ENCODE measurements around the gene GASK1A.
"Not testable (repeated sequence)": the region's sequence is repeated elsewhere in the genome, so short reads cannot be mapped to it uniquely, and the experiment has no call there.

GASK1A gene

DNA sequence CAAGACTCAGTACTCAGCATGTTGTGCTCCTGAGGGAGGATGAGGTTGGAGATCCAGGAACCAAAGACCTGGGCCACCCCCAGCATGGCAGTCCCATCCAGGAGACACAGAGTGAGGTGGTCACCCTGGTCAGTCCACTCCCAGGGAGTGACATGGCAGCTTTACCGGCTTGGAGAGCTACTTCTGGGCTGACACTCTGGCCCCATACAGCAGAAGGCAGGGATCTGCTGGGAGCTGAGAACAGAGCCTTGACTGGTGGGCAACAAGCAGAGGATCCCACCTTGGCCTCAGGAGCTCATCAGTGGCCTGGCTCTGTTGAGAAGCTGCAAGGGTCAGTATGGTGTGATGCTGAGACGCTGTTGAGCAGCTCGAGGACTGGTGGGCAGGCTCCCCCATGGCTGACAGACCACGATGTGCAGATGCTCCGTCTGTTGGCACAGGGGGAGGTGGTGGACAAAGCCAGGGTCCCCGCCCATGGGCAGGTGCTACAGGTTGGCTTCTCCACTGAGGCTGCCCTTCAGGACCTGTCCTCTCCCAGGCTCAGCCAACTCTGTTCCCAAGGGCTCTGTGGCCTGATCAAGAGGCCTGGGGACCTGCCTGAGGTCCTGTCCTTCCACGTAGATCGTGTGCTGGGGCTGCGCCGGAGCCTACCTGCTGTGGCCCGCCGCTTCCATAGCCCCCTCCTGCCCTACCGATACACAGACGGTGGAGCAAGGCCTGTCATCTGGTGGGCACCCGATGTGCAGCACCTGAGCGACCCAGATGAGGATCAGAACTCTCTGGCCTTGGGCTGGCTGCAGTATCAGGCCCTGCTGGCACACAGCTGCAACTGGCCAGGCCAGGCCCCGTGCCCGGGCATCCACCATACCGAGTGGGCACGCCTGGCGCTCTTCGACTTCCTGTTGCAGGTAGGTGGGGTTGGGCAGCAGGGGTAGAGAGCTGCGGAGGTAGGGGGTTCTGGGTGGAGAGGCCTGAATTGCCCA is 53.8 kb downstream of the GASK1A start:
- DNase-seq: no peak

DNA sequence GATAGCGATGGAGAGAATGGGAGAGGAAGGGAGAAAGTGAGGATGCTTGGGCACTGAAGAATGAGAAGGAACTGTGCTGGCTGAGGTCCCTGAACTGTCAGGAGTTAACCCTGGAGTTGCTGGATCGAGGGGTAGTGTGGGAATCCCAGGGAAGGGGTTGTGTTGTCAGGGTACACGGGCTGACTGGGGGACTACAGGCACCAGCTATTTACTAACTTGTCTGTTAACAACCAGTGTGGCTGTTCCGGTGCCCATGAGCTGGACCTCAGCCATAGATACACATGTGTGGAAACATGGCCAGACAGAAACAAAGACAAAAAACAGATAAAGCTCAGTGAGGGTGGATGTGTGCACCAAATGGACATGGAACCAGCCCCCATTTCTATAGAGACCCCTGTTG is 55.1 kb downstream of the GASK1A start:
- DNase-seq: no peak

DNA sequence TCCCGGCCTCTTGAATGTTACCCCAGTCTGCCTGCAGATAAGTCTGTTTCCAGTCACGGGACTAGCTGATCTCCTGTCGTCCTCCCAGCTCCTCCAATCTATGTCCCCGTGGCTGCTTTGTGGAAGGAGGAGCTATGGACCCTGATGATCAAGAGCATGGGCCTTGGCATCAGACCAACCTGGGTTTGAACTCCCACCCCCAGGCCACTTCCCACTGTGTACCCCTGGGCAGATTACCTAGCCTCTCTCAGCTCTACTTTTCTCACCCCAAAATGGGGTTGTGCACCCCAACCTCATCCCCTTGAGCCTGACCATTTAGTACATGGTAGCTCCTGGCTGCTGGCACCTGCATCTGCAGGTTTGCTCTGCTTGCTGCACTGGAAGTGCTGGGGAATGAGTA is 55.8 kb downstream of the GASK1A start:
- no peak for DNase-seq

DNA sequence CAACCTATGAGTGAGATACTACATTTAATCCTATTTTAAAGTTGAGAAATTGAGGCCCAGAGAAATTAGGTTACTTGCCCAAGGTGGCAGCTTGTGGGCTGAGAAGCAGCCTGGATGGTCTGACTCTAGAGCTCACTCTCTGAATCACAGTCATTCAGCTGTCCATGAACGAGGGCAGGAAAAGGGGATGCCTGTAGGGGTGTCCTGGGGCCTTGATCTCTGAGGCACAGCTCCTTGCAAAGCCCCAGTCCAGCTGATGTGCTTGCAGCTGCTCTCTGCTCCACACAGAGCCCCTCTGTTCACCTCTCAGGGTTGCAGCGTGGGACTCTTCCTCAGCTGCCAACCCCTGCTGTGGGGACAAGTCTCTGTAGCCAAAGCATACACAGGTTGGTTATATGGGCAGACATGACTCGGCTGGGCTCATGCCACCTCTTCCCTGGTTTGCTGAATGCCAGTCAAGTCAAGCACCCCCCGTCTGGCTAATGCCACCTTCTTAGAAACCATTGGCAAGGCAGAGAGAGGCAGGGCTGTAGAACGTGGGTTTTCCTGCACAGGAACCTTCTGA is 56.8 kb downstream of the GASK1A start:
- DNase-seq: no peak

DNA sequence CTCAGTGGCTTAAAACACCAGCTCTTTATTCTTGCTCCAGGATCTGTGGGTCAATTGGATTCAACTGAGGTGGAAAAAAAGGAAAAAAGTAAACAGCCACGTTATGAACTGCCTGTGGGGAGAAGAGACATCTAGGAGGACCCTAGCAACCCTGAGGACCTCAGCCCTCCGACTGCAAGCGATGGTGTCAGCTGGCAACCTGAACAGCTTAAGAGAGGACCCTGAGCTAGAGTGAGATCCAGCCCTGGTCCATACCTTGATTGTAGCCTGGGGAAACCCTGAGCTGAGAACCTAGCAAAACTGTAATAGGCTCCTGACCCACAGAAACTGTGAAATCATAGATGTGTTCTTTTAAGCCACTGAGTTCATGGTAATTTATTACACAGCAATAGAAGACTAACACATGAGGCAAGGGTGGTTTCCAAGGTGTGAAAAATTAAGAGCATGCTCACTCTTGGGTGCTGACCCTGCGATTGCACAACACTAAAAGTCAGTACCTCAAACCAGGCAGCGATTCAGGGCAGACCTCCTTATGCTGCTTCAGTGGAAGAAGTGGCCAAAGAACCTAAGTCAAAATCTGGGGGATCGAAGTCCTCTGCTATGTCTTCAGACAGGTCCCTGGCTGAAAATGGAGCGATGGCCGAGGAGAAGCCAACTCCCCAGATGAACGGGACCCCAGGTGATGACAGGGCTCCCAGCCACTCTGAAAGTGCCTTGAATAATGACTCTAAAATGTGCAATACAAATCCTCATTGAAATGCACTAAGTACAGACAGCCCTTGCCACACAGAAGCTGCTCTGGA is 57.7 kb downstream of the GASK1A start:
- no peak for DNase-seq

DNA sequence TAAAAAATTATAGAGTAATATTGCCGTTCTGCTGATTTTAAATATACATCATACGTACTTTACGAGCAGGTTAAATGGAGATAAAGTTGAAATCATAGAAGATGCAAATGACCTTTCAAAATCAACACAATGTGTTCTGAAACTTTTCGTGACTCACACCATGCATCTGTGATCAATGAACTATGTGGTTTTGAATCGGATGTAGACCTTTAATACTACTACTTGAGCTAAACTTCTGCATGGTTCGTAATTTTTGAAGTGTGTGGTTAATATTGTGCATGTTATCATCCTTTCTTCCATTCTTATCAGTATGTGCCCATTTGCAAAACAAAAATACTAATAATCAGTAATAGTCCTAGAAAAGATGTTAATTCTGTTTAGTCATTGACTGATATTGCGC is 58.9 kb downstream of the GASK1A start:
- no peak for DNase-seq

DNA sequence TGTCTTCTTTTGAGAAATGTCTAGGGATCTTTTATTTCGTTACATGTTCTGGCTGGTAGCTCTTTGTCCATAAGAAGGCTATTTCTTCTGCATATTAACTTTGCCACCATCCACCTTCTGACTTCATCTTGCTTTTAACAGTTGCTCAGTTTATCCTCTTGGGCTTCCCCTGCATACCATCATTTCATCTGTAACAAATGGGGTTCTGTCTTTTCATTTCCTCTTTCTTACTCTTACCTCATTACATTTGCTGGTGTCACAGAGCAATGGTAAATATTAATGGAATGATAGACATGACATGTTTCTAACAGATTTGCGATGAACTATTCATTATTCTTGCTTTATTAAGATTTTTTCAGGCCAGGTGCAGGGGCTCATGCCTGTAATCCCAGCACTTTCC is 62.4 kb downstream of the GASK1A start:
- no peak for DNase-seq

DNA sequence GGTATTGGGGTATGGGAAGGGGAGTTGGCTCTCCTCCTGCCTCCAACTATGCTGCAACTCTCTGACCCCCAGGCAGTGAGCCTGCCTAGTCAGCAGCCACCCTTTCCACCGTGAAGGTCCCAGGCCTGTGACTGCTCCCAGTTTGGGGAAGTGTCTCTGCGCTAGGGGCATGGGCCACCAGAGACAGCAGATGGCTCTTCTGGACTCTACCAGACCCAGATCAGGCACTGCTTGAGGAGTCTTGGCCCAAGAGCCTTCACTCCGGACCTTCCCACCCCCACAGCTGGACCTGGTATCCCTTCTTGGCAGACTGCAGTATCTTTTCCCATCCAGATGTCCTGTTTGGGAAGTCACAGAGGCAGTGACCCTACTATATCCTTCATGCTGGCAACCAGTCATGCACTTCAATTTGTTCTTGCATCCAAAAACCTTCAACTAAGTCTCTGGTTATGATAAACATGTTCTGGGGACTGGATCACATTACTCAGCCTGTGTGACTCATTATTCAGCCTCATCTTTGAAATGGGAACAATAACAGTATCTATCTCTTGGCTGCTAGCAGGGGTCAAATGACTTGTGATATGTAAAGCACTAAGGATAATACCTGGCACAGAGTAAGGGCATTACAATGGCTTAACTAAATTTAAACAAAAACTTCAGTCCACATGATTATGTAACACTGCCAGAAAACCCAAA is 64.1 kb downstream of the GASK1A start:
- no peak for DNase-seq

DNA sequence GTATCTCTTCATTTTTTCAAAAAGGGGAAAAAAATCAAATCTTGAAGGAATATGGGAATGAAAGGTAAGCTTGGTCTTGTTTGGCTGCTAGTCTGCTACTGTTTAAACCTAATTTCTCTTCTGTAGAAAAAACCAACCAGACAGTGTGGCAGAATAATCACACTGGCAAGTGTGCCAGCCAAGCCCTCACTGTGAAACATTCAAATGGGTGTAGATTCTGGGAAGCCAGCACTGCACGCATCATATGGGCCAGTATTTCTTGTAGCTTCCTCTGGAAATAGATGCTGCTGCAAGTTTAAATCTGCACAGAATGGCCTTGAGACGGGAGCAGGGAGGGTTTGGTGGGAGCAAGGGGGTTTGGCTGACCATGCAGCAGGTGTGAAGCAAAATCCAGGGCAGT is 64.7 kb downstream of the GASK1A start:
- no peak for DNase-seq

DNA sequence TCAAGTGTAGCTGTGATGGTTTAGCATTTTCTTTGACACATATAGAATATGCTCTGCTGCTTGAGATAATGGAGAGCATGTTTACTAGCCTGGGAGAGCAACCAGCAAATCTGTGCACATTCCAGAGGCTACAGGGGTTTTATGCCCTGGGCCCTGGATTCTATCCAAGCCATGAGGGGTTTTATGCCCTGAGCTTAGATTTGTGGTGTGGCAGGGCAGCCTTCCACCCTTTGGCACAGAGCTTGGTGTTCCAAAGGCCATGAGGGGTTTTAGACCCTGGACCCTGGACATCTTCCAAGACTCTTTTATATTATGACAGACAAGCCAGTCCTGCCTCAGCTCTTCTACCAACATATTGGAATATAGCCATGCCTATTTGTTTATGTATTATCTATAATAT is 66.0 kb downstream of the GASK1A start:
- not testable (repeated sequence) for DNase-seq

DNA sequence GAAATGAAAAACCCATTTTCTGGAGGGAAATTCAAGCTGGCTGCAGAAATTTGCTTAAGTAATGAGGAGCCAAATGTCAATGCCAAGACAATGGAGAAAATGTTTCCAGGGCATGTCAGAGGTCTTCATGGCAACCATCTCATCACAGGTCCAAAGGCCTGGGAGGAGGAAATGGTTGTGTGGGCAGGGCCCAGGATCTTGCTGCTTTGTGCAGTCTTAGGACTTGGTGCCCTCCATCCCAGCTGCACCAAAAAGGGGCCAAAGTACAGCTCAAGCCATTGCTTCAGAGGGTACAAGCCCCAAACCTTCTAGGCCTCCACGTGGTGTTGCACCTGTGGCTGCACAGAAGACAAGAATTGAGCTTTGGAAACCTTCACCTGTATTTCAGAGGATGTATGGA is 67.5 kb downstream of the GASK1A start:
- no peak for DNase-seq

DNA sequence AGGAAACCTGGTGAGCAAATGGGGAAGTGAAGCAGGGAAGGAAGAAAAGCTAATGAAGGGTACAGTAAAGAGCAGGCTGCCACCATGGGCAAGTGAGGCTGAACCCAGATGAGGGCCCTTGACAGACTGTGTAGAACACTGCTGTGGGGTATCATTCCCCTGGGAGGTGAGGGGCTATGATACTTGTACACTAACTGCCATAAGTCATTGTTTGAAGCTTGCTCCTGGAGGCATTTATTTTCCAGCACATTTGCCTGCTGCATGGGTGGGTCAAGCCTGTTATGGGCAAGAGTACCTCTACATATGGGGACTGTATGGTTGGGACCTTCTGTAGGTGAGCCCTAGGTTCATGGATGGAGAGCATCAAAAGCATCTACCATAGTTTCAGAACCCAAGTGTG is 69.4 kb downstream of the GASK1A start:
- no peak for DNase-seq

DNA sequence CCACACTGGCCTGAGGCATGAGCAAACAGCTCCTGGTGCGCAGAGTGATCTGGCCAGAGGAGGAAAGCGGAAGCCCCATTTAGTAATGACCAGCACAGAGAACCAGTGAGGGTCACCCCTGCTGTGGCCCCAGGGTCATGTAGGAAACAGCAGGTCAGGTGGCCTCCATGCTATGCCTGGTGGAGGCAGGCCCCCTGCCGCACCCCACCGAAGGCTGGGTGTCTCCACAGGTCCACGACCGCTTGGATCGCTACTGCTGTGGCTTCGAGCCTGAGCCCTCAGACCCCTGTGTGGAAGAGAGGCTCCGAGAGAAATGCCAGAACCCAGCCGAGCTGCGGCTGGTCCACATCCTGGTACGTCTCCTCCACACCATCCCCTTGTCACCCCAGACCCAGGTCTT is 74.2 kb downstream of the GASK1A start:
- no peak for DNase-seq

DNA sequence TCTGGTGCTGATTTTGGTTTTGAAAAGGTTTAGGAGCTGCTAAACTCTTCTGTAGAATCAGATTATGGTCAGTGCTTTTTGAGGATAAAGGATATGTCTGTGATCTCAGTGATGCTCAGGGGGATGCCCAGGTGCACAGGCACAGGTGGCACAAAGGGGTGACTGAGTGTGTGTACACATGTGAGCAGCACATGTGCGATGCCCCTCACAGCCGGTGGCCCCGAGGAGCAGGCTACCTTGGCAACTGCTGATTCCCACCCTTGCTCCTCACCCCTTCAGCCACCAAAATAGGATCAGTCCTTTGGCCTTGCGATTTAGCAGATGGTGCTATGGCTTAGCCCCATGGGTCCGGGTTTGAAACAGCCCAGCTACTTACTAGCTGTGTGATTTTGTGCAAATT is 75.6 kb downstream of the GASK1A start:
- no peak for DNase-seq

DNA sequence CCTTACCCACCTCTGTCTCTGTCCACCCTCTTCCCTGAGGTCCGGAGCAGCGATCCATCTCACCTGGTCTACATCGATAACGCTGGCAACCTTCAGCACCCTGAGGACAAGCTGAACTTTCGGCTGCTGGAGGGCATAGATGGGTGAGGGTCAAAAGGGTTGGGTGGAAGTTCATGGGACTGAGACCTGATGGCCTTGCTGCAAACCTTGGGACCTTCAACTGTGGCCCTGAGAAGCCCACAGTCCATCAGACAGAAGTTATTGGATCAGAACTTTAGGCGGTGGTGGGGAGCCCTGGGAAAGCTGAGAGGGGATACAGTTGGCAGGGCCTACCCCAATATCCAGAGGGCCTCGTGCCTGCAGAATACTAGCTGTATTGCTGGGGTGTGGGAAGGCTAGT is 76.3 kb downstream of the GASK1A start:
- DNase-seq: no peak

DNA sequence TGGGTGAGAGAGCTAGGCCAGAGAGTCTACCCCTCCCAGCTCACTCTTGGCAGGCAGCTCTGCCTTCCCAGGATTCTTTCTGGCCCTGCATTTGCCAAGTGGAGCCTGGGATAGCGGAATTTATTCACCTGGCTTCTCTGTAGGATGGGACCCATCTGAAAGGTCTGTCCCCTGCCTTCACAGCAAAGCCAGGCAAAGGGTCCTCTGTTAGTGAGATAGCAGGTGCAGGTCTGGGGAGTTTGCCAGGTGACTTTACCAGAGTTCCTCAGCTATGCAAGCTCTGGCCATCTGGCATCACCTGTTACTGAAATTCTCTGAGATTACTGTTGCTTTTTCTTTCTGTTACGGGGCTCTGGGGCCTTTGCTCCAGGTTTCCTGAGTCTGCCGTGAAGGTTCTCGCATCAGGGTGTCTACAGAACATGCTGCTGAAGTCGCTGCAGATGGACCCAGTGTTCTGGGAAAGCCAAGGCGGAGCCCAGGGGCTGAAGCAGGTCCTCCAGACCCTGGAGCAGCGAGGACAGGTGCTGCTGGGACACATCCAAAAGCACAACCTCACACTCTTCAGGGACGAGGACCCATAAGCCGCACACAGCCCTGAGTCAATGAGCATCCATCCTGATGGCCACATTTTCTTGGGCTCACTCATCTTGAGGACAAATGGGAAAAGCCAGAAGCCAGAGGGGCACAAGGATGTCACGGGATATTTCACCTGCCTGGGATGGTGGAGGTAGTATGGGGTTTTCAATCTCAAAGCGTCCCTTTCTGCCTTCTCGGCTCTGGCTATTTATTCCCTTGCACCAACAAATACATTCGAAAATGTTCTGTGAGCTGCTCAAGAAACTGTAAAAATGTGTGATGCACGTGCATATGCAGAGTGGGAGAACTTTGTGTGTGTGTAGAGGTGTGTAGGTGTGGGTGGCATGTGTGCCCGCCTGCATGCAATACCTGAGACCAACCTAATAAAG is 77.0 kb downstream of the GASK1A start:
- DNase-seq: no peak

DNA sequence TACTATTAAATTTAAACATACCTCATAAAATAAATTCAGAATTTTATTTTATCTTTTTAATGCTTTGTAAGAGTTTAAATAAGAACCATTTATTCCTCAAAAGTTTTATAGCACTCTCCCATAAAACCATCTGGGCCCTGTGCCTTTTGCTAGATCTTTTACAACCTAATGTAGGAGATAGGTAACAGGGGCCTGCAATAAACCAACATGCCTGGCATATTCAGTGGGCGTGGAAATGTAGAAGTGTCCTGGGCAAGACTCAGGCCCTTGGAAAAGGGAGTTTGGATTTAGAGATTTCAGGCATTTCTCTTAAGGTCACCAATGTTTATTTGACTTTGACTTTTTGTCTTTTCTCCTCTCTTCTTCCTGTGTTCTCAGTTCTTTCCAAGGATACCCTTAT is 80.3 kb downstream of the GASK1A start:
- no peak for DNase-seq

DNA sequence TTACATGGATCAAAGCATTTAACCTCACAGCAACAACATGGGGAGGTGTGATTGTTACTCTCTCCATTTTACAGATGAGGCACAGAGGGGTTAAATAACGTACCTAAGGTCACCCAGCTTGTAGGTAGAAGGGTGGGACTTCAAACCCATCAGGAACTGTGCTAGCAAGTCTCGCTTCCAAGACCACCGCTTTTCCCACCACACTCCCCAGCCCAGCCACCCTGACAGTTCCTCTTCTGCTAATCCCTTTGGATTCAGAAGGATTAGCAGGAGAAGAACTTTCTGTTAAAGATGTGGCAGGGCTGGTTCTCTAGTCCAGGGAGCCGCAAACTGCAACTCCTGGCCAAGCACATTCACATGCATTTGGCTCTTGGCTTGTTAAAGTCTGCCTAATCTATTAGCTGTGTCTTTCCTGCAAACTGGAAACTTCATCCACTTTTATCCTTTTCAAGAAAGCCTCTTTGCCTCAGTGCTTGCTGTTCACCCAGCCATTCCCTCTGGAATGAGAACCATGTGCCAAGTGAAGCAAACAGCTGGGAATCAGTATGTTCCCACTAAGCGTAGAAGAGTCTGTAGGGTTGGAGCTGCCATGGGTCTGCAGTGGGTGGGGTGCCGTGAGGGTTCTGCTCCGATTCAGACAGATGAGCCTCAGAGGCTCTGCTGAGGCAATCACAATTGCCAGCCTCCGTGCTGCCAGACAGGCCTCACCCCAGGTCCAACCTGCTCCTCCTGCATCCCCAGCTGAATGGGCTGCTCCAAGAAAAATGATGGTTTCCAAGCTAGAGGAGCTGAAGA is 82.2 kb downstream of the GASK1A start:
- DNase-seq: no peak

DNA sequence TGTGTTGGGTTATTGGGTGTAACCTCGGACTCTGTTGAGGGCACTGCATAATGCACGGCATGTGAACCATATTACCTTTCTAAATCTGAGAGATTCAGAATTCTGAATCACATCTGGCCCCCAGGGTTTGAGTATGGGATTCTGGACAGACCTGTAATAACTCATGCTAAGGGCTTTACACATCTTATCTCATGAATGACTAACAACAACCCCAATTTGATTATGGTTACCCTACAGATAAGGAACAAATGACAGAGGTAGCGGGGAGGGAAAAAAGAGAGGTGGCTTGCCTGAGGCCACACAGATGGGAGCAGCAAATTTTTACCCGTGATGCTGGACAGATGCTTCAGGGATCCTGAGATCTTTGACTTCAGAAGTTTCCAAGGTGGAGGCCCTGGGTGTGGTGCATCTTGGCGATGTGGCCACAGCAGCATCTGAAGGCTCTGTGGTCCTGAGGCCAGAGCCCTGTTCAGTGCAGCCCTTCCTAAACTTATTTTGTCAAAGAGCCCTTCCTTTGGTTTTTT is 83.0 kb downstream of the GASK1A start:
- no peak for DNase-seq

DNA sequence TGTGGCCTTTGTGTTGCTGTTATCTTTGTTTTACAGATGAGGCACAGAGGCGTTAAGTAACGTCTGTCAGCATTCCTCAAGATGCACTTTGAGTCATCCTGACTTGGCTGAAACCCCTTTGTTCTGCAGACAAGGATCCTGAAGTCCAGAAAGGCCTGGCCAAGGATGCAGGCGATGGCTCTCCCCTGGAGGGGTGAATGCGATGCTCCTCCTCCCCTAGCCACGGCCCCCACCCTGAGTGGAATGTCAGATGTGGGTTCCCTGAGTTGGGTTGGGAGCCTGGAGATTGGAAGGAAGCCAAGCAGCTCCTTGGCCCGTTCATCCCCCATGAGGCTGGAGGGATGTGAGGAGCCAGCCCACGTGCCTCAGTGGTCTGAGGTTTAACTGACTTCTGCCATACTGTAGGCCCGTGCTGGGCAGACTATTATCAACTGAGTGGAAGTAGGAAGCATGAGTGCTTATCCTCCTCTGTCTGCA is 83.5 kb downstream of the GASK1A start:
- no peak for DNase-seq

Measured in fibroblast of skin of back (primary cell).